ENCODE data around the gene PMF1. TPM values are rescaled to one million over a fixed set of nuclear protein-coding genes. Genes with fewer than 3 reads are reported as not detected.

PMF1 gene
- total and polyA plus RNA-seq, 2 donors (not counting 3 experiments of a cell fraction or from before 2014, with no cell fraction given) = 58.4 to 134 TPM

DNA sequence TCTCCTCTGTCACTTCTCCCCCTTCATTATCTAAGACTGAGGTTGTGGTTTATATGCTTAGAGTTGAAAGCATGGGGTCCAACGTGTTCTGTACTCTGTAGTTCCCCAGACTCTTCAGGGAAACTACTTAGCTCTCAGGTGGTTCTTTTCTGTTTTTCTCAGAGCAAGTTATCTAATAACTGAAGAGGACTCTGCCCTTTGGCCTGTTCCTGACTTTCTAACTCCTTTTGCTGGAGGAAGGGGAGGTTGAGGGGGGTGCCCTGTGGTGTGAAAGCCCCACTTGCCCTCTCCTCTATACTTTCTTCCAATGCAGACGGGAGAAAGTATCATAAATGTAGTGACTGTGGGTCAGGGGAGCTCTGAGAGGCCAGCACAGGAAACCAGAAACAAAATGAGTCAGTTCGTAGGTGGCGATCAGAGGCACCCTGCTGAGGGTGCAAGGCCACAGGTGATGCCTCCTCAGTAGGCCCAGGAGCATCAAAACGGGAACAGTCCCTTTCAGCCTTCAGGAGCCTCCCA, 13.9 kb upstream of the PMF1 start:
- peaks cover 50% of the 10 kb centered on the region for H3K79me2 ChIP-seq (ENCODE audit: control insufficient read depth, insufficient read depth, low read length)
- BruUV-seq (replicated peaks) = no TSS peak
- H3K4me3 ChIP-seq (replicated peaks in 1 of 3; ENCODE audit: insufficient read depth in 1 of 3, low read depth in 1 of 3, low read length in 3 of 3) = no peak overlapping the region
- no peak for FAIRE-seq
- no peaks in the 10 kb centered on the region for H3K9me1 ChIP-seq (replicated peaks; ENCODE audit: control insufficient read depth, extremely low read depth, insufficient read depth, low read length)
- intact Hi-C loops (cut with micrococcal nuclease) = no loop called here
- CTCF ChIA-PET = interaction anchor here (3.9 kb wide), 1 partner anchor 26 kb away, joined by 17 read pairs; no protein-coding TSS in a partner anchor
- no peaks in the 10 kb centered on the region for H3K9me3 ChIP-seq (replicated peaks; ENCODE audit: control insufficient read depth, insufficient read depth, low read length)
- POLR2A ChIA-PET = no interaction called here
- no peak overlapping the region for H3K4me2 ChIP-seq (ENCODE audit: insufficient read depth, low read length)
- H3K27me3 ChIP-seq (ENCODE audit: control insufficient read depth in 2 of 2, insufficient read depth in 2 of 2, low read length in 2 of 2) = no peaks in the 10 kb centered on the region
- H4K20me1 ChIP-seq (replicated peaks; ENCODE audit: control insufficient read depth, extremely low read depth, insufficient read depth, low read length) = no peaks in the 10 kb centered on the region
- no peak overlapping the region for H2AFZ ChIP-seq (ENCODE audit: low read depth, low read length)
- H3K4me1 ChIP-seq (ENCODE audit: control insufficient read depth, extremely low read depth, insufficient read depth, low read length) = peaks cover 11% of the 10 kb centered on the region
- no peak overlapping the region for H3K9ac ChIP-seq (replicated peaks; ENCODE audit: extremely low read depth, insufficient read depth, low read length)
- dilution Hi-C loops (cut with MboI; ENCODE audit: extremely low pct_ligation_motif_present, low sequenced_read_pairs) = no loop called here
- no peak for TF ChIP-seq GATA2 (IDR thresholded peaks at IDR 0.05; ENCODE audit: insufficient read depth, insufficient read length, low read depth, low read length)
- no peak for TF ChIP-seq FOS (IDR thresholded peaks at IDR 0.05; ENCODE audit: borderline replicate concordance, insufficient read depth, low read length)
- no peak for TF ChIP-seq POLR2A (IDR thresholded peaks at IDR 0.05; ENCODE audit: low read depth, low read length)
- TF ChIP-seq POLR2AphosphoS5 (IDR thresholded peaks at IDR 0.05; ENCODE audit: insufficient read depth, low read depth, low read length) = no peak
- no peak for TF ChIP-seq JUN (IDR thresholded peaks at IDR 0.05; ENCODE audit: borderline replicate concordance, insufficient read depth, insufficient read length, low read depth)
- no peak for TF ChIP-seq MYC (IDR thresholded peaks at IDR 0.05; ENCODE audit: low read depth, low read length)
- TF ChIP-seq CTCF (IDR thresholded peaks at IDR 0.05; ENCODE audit: extremely low read depth in 1 of 2, insufficient read depth in 1 of 2, low read depth in 1 of 2, low read length in 2 of 2) = no peak
- no peak for TF ChIP-seq EZH2 (IDR thresholded peaks at IDR 0.05; ENCODE audit: borderline replicate concordance, low read depth, low read length, severe bottlenecking)
- TF ChIP-seq, protein P1, sequence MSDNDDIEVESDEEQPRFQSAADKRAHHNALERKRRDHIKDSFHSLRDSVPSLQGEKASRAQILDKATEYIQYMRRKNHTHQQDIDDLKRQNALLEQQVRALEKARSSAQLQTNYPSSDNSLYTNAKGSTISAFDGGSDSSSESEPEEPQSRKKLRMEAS (IDR thresholded peaks at IDR 0.05; ENCODE audit: insufficient read depth, insufficient read length) = no peak
- H3K36me3 ChIP-seq (ENCODE audit: control insufficient read depth in 2 of 2, extremely low read depth in 1 of 2, insufficient read depth in 2 of 2, low read length in 2 of 2) = peaks cover 3 to 6% of the 10 kb centered on the region in 2 experiments
- no peak for DNase-seq (ENCODE audit: low read depth, low spot score)
- H3K27ac ChIP-seq (ENCODE audit: insufficient read depth, low read depth, low read length) = no peak overlapping the region

Measured in endothelial cell of umbilical vein (primary cell).